ENCODE results near the gene IFT81.
A peak's percentile ranks its signal among the peaks of the same experiment; 100 is the strongest.
"Not testable (repeated sequence)": the region's sequence is repeated elsewhere in the genome, so short reads cannot be mapped to it uniquely, and the experiment has no call there.

The IFT81 gene

GRCh38 chr12:110249716-110250225 is 125.6 kb downstream of the IFT81 start:
- no peak for DNase-seq (ENCODE audit: low read depth)
- TF ChIP-seq, protein P1, sequence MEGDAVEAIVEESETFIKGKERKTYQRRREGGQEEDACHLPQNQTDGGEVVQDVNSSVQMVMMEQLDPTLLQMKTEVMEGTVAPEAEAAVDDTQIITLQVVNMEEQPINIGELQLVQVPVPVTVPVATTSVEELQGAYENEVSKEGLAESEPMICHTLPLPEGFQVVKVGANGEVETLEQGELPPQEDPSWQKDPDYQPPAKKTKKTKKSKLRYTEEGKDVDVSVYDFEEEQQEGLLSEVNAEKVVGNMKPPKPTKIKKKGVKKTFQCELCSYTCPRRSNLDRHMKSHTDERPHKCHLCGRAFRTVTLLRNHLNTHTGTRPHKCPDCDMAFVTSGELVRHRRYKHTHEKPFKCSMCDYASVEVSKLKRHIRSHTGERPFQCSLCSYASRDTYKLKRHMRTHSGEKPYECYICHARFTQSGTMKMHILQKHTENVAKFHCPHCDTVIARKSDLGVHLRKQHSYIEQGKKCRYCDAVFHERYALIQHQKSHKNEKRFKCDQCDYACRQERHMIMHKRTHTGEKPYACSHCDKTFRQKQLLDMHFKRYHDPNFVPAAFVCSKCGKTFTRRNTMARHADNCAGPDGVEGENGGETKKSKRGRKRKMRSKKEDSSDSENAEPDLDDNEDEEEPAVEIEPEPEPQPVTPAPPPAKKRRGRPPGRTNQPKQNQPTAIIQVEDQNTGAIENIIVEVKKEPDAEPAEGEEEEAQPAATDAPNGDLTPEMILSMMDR (IDR thresholded peaks at IDR 0.05; ENCODE audit: low read length, missing control alignments): no peak
- H3K4me3 ChIP-seq (replicated peaks; ENCODE audit: low read depth, low read length): no peak overlapping the region

- TF ChIP-seq, protein P1 (IDR thresholded peaks at IDR 0.05; ENCODE audit: low read length, missing control alignments): no peak
- H3K4me3 ChIP-seq (replicated peaks; ENCODE audit: low read depth, low read length): no peak overlapping the region
- no peak for DNase-seq (ENCODE audit: low read depth)
Measured at GRCh38 chr12:110251381-110251780, 127.2 kb downstream of the IFT81 start.

DNA sequence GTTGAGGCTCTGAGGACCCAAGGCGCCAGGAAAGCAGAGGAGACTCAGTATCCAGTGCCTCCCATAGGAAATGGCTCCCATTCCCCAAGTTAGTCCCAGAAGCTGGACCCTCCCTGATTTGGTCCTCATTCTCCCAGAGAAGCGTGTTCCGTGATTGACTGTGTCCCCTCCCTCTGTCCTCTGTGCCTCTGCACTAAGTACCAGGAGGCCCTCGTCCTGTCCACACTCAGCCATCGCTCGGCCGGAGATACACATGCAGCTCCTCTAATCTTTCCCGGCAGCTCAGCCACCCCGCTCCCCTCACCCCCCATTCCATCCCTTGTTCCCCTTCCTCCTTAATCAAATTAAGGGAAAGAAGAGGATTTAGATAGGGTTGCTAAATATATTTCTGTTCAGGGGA is 128.6 kb downstream of the IFT81 start:
- DNase-seq (ENCODE audit: low read depth): no peak
- H3K4me3 ChIP-seq (replicated peaks; ENCODE audit: low read depth, low read length): no peak overlapping the region
- TF ChIP-seq, protein P1 (IDR thresholded peaks at IDR 0.05; ENCODE audit: low read length, missing control alignments): no peak

- DNase-seq (ENCODE audit: low read depth): peak; percentile 51
- H3K4me3 ChIP-seq (replicated peaks; ENCODE audit: low read depth, low read length): no peak overlapping the region
- TF ChIP-seq, protein P1 (IDR thresholded peaks at IDR 0.05; ENCODE audit: low read length, missing control alignments): no peak
Measured at GRCh38 chr12:110253176-110253575, 129.0 kb downstream of the IFT81 start.

DNA sequence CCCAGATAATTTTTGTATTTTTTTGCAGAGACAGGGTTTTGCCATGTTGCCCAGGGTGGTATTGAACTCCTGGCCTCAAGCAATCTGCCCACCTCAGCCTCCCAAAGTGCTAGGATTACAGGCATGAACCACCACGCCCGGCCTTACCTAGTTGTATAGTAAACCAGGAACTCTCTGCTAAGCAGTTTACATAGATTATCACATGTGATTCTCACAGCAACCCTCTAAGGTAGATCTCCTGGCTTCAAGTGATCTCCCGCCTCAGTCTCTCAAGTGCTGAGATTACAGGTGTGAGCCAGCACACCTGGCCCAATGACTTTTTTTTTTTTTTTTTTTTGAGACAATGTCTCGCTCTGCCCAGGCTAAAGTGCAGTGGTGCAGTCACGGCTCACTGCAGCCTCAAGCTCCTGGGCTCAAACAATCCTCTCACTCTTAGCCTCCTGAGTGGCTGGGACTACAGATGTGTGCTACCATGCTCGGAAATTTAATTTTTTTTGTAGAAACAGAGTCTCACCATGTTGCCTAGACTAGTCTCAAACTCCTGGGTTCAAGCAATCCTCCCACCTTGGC is 130.9 kb downstream of the IFT81 start:
- no peak overlapping the region for H3K4me3 ChIP-seq (replicated peaks; ENCODE audit: low read depth, low read length)
- DNase-seq (ENCODE audit: low read depth): no peak
- TF ChIP-seq, protein P1 (IDR thresholded peaks at IDR 0.05; ENCODE audit: low read length, missing control alignments): no peak

DNA sequence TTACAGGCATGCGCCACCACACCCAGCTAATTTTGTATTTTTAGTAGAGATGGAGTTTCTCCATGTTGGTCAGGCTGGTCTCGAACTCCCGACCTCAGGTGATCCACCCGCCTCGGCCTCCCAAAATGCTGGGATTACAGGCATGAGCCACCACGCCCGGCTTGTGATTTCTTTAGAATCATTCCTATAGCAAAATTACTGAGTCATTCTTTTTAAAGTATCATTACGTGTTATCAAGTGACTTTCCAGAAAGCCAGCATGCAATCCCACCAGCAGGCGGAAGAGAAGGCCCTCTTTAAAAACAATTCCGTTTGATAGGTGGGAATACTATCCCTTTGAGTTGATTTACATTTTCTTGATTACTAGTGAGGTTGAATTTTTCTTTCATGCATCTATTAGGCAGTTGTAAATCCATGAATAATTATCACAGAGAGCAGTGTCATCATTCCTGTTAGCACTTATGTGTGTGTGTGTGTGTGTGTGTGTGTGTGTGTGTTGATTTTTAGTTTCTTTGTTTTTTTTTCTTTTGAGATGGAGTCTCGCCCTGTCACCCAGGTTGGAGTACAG is 131.8 kb downstream of the IFT81 start:
- DNase-seq (ENCODE audit: low read depth); H3K4me3 ChIP-seq (replicated peaks; ENCODE audit: low read depth, low read length): not testable (repeated sequence)

GRCh38 chr12:110256780-110257431 is 132.7 kb downstream of the IFT81 start:
- no peak overlapping the region for H3K4me3 ChIP-seq (replicated peaks; ENCODE audit: low read depth, low read length)
- no peak for DNase-seq (ENCODE audit: low read depth)
- TF ChIP-seq, protein P1 (IDR thresholded peaks at IDR 0.05; ENCODE audit: low read length, missing control alignments): no peak
